HG03139 (cell line): ENCODE measurements around the gene PCID2.
"Not testable (repeated sequence)": the region's sequence is repeated elsewhere in the genome, so short reads cannot be mapped to it uniquely, and the experiment has no call there.

Source experiments
- ATAC-seq: cut with Tn5 transposase; IDR thresholded peaks from one replicate; pipeline ENCODE4 v1.9.1; 2021; ENCODE audit not compliant: unreplicated experiment

PCID2 gene

GRCh38 chr13:113167155-113167554 is 41.3 kb downstream of the PCID2 start:
- no peak for ATAC-seq

GRCh38 chr13:113166681-113167080 is 41.8 kb downstream of the PCID2 start:
- ATAC-seq = no peak

- no peak for ATAC-seq
Observed at GRCh38 chr13:113166266-113166665, 42.2 kb downstream of the PCID2 start.

GRCh38 chr13:113164492-113164891 is 44.0 kb downstream of the PCID2 start:
- no peak for ATAC-seq

- ATAC-seq = no peak
Observed at GRCh38 chr13:113162783-113163685, 45.4 kb downstream of the PCID2 start.

GRCh38 chr13:113161975-113162374 is 46.5 kb downstream of the PCID2 start:
- not testable (repeated sequence) for ATAC-seq

- ATAC-seq = no peak
Observed at GRCh38 chr13:113161433-113161832, 47.0 kb downstream of the PCID2 start.

- no peak for ATAC-seq
Observed at GRCh38 chr13:113160983-113161382, 47.5 kb downstream of the PCID2 start.

GRCh38 chr13:113159701-113160100 is 48.8 kb downstream of the PCID2 start:
- ATAC-seq = no peak

GRCh38 chr13:113158946-113159345 is 49.5 kb downstream of the PCID2 start:
- no peak for ATAC-seq

GRCh38 chr13:113157929-113158747 is 50.3 kb downstream of the PCID2 start, which contains the start of gene PROZ:
PROZ (plus strand) TSS chr13:113158648; CDS start chr13:113158661, 13 bp downstream.
- no peak for ATAC-seq

- no peak for ATAC-seq
Observed at GRCh38 chr13:113157206-113157928, 51.1 kb downstream of the PCID2 start.

GRCh38 chr13:113155982-113156655 is 52.4 kb downstream of the PCID2 start:
- ATAC-seq = no peak

- no peak for ATAC-seq
Observed at GRCh38 chr13:113155201-113155600, 53.3 kb downstream of the PCID2 start.

GRCh38 chr13:113153810-113154748 is 54.4 kb downstream of the PCID2 start:
- no peak for ATAC-seq

- no peak for ATAC-seq
Observed at GRCh38 chr13:113152984-113153809, 55.3 kb downstream of the PCID2 start.

- no peak for ATAC-seq
Observed at GRCh38 chr13:113152691-113152983, 55.8 kb downstream of the PCID2 start.

- no peak for ATAC-seq
Observed at GRCh38 chr13:113151745-113152690, 56.5 kb downstream of the PCID2 start.
